SK-N-SH (cell line): Measurements from ENCODE around the gene PPM1B. TPM values are rescaled to one million over a fixed set of nuclear protein-coding genes. Genes with fewer than 3 reads are reported as not detected.
A peak's percentile ranks its signal among the peaks of the same experiment; 100 is the strongest.

Experiments used
- CTCF ChIA-PET: fragments of 300-600, 350-600 bp; formaldehyde crosslinking; extraction: SDS; loops from one replicate; lab custom pipeline; 2021; lab: Yijun Ruan, JAX
- POLR2A ChIA-PET: fragments of 350-600 bp; sonication (Branson Sonifier 250); formaldehyde crosslinking; extraction: SDS; loops from one replicate; lab custom pipeline; 2020; ENCODE audit warnings: antibody characterized with exemption, inconsistent platforms; lab: Yijun Ruan, JAX
- DNase-seq: peaks from one replicate; pipeline ENCODE4 v3.0.0; 2012
- H2AFZ ChIP-seq: fragments of 200-600 bp; sonication (generic); 2 replicates; pipeline ENCODE4 v1.8.1; 2016; ENCODE audit warnings: antibody characterized with exemption, mild to moderate bottlenecking, low read depth
- H3F3A ChIP-seq: fragments of 200-600 bp; sonication (generic); replicated peaks from 2 replicates; pipeline ENCODE3; 2016; ENCODE audit warnings: antibody characterized with exemption, mild to moderate bottlenecking; ENCODE audit not compliant: insufficient read depth
- H3K27ac ChIP-seq, 2 experiments: fragments of 200-500 bp in 1 of 2; fragments of 200-600 bp in 1 of 2; sonication (Bioruptor generic) in 1 of 2; sonication (generic), shearing (Covaris generic) in 1 of 2; 2 replicates each; pipeline versions ENCODE4 v1.5.1 to v1.6.1; 2014 to 2016; ENCODE audit warnings: low read depth in 2 of 2, inconsistent platforms in 1 of 2, low read length in 1 of 2, mild to moderate bottlenecking in 1 of 2, mixed read lengths in 1 of 2
- H3K27me3 ChIP-seq: fragments of 200-600 bp; sonication (generic), shearing (Covaris generic); 2 replicates; pipeline ENCODE4 v1.6.1; 2016; ENCODE audit warnings: mixed run types; ENCODE audit not compliant: insufficient read depth
- H3K36me3 ChIP-seq, 2 experiments: fragments of 200-500 bp in 1 of 2; fragments of 200-600 bp in 1 of 2; sonication (Bioruptor generic) in 1 of 2; sonication (generic) in 1 of 2; replicated peaks in 1 of 2; 2 replicates each; pipeline versions ENCODE3 to v1.5.1; 2014 to 2016; ENCODE audit warnings: low read length in 1 of 2, mild to moderate bottlenecking in 1 of 2; ENCODE audit not compliant: insufficient read depth in 2 of 2, control insufficient read depth in 1 of 2
- H3K4me1 ChIP-seq, 2 experiments: fragments of 200-500 bp in 1 of 2; fragments of 200-600 bp in 1 of 2; sonication (Bioruptor generic) in 1 of 2; sonication (generic), shearing (Covaris generic) in 1 of 2; 2 replicates each; pipeline versions ENCODE4 v1.5.1 to v1.6.1; 2014 to 2016; ENCODE audit warnings: low read depth in 1 of 2, low read length in 1 of 2, mixed run types in 1 of 2; ENCODE audit not compliant: insufficient read depth in 2 of 2, control insufficient read depth in 1 of 2
- H3K4me2 ChIP-seq: fragments of 200-600 bp; sonication (generic), shearing (Covaris generic); 2 replicates; pipeline ENCODE4 v1.6.1; 2017; ENCODE audit warnings: mixed run types
- H3K4me3 ChIP-seq, 2 experiments: fragments of 200-500 bp in 1 of 2; fragments of 200-600 bp in 1 of 2; sonication (Bioruptor generic) in 1 of 2; sonication (generic), shearing (Covaris generic) in 1 of 2; 2 replicates each; pipeline versions ENCODE4 v1.5.1 to v1.8.1; 2014 to 2016; ENCODE audit warnings: low read depth in 2 of 2, inconsistent platforms in 1 of 2, low read length in 1 of 2, mild to moderate bottlenecking in 1 of 2, mixed read lengths in 1 of 2, moderate library complexity in 1 of 2
- H3K79me2 ChIP-seq: fragments of 200-600 bp; sonication (generic); 2 replicates; pipeline ENCODE4 v1.8.1; 2017; ENCODE audit warnings: mild to moderate bottlenecking; ENCODE audit not compliant: insufficient read depth
- H3K9ac ChIP-seq: fragments of 200-600 bp; sonication (generic); 2 replicates; pipeline ENCODE4 v1.6.1; 2017; ENCODE audit warnings: mixed run types
- H3K9me2 ChIP-seq: fragments of 200-600 bp; sonication (generic); 2 replicates; pipeline ENCODE4 v1.6.1; 2017; ENCODE audit warnings: mixed run types
- H3K9me3 ChIP-seq: fragments of 200-600 bp; sonication (generic); 2 replicates; pipeline ENCODE4 v1.6.1; 2017; ENCODE audit warnings: mixed run types, mild to moderate bottlenecking, moderate library complexity
- H4K20me1 ChIP-seq: fragments of 200-600 bp; sonication (generic); 2 replicates; pipeline ENCODE4 v1.6.1; 2017; ENCODE audit warnings: mild to moderate bottlenecking, mixed run types; ENCODE audit not compliant: insufficient read depth
- CHD2 ChIP-seq: fragments of 150-350 bp; IDR thresholded peaks from 2 replicates; pipeline ENCODE4 v1.6.1; 2018; ENCODE audit warnings: low read length; ENCODE audit not compliant: partially characterized antibody
- EZH2phosphoT487 ChIP-seq: fragments of 200-600 bp; sonication (generic); IDR thresholded peaks from 2 replicates; pipeline ENCODE4 v1.6.1; 2017; ENCODE audit warnings: low read depth, mixed run types, mild to moderate bottlenecking, antibody characterized with exemption, moderate library complexity, borderline replicate concordance
- FOXJ3 ChIP-seq: sonication (generic); formaldehyde crosslinking; IDR thresholded peaks from 2 replicates; pipeline ENCODE4 v1.5.1; 2020; ENCODE audit warnings: mild to moderate bottlenecking, missing genetic modification reagents
- MAX ChIP-seq: IDR thresholded peaks from 2 replicates; pipeline ENCODE4 v1.4.0; 2012; ENCODE audit warnings: low read depth
- MEF2A ChIP-seq: IDR thresholded peaks from 2 replicates; pipeline ENCODE4 v1.4.0; 2012; ENCODE audit warnings: low read depth, borderline replicate concordance
- MXI1 ChIP-seq: IDR thresholded peaks from 2 replicates; pipeline ENCODE4 v1.6.1; 2012; ENCODE audit warnings: mild to moderate bottlenecking, low read depth, low read length, improper control_type of control experiment
- NRF1 ChIP-seq: IDR thresholded peaks from 2 replicates; pipeline ENCODE4 v1.6.1; 2012; ENCODE audit warnings: low read depth, mild to moderate bottlenecking, low read length
- PBX3 ChIP-seq: IDR thresholded peaks from 2 replicates; pipeline ENCODE4; 2012
- POLR2AphosphoS5 ChIP-seq: IDR thresholded peaks from 2 replicates; pipeline ENCODE4 v1.6.1; 2012; ENCODE audit warnings: low read depth, low read length
- RCOR1 ChIP-seq: fragments of 150-350 bp; IDR thresholded peaks from 2 replicates; pipeline ENCODE4 v1.6.1; 2017; ENCODE audit warnings: antibody characterized with exemption, low read length
- REST ChIP-seq: IDR thresholded peaks from 2 replicates; pipeline ENCODE4 v1.6.1; 2012; ENCODE audit warnings: mild to moderate bottlenecking, low read depth, low read length, moderate library complexity
- RFX5 ChIP-seq: IDR thresholded peaks from 2 replicates; pipeline ENCODE4 v1.6.1; 2012; ENCODE audit warnings: mild to moderate bottlenecking, improper control_type of control experiment, low read length
- RXRA ChIP-seq: IDR thresholded peaks from 2 replicates; pipeline ENCODE4 v1.4.0; 2012; ENCODE audit warnings: low read depth, mild to moderate bottlenecking, borderline replicate concordance
- SMC3 ChIP-seq: IDR thresholded peaks from 2 replicates; pipeline ENCODE4 v1.6.1; 2012; ENCODE audit warnings: low read depth, low read length, improper control_type of control experiment
- TAF1 ChIP-seq: IDR thresholded peaks from 2 replicates; pipeline ENCODE4 v1.6.1; 2012; ENCODE audit warnings: low read depth, mild to moderate bottlenecking, low read length, moderate library complexity, borderline replicate concordance
- TCF12 ChIP-seq: IDR thresholded peaks from 2 replicates; pipeline ENCODE4 v1.4.0; 2012
- TEAD4 ChIP-seq: IDR thresholded peaks from 2 replicates; pipeline ENCODE4 v1.4.0; 2012; ENCODE audit warnings: mild to moderate bottlenecking, borderline replicate concordance; ENCODE audit not compliant: insufficient read depth
- USF1 ChIP-seq: IDR thresholded peaks from 2 replicates; pipeline ENCODE4 v1.4.0; 2012; ENCODE audit warnings: low read depth, borderline replicate concordance
- YY1 ChIP-seq: IDR thresholded peaks from 2 replicates; pipeline ENCODE4 v1.4.0; 2012; ENCODE audit warnings: low read depth, mild to moderate bottlenecking
- WGBS: methylation state at CpG from one replicate; pipeline ENCODE4 v1.1.6; 2017; ENCODE audit warnings: low lambda C conversion rate; 5-methylcytosine and 5-hydroxymethylcytosine counted together
- polyA plus RNA-seq, 3 experiments: library from polyadenylated mRNA; depleted of rRNA; stranded (reverse); fragments of >200 nt; gene quantifications; 2 replicates each; pipeline ENCODE4 v1.2.3, GENCODE V29; 2012

The PPM1B gene
- polyA plus RNA-seq, 1 of the 3 experiments (the other 2 are of a cell fraction), result 16.2 TPM

- no peak for TF ChIP-seq USF1
- TF ChIP-seq, all 33 proteins: peak for 0
Observed at GRCh38 chr2:44226753-44227152, 58.1 kb downstream of the PPM1B start (continued).

GRCh38 chr2:44230378-44230777 lies 61.7 kb downstream of the PPM1B start:
- no peak for TF ChIP-seq RCOR1
- no peak for TF ChIP-seq YY1
- no peak for TF ChIP-seq MXI1
- TF ChIP-seq RFX5, result no peak
- no peak for TF ChIP-seq RXRA
- TF ChIP-seq USF1, result no peak
- no peak for TF ChIP-seq MAX
- TF ChIP-seq MEF2A, result no peak
- TF ChIP-seq TEAD4, result no peak
- no peak for TF ChIP-seq CHD2
- no peak for TF ChIP-seq TAF1
- no peak for TF ChIP-seq POLR2AphosphoS5
- TF ChIP-seq REST, result no peak
- TF ChIP-seq EZH2phosphoT487, result no peak
- no peak for TF ChIP-seq SMC3
- TF ChIP-seq TCF12, result no peak
- no peak for TF ChIP-seq PBX3
- no peak for TF ChIP-seq NRF1
- TF ChIP-seq FOXJ3 (CRISPR knock-in tag), result no peak
- H4K20me1 ChIP-seq, result no peaks in the 10 kb centered on the region
- no peak overlapping the region for H3K4me3 ChIP-seq
- 85% methylated on average over 3 of the region's 3 CpGs for WGBS
- CTCF ChIA-PET, result interaction anchor here (1.0 to 1.8 kb wide), 6 partner anchors 9 to 143 kb away, joined by 3 to 6 read pairs (median 6); no protein-coding TSS in a partner anchor
- H3K27ac ChIP-seq, result peak overlapping the region in 1 of 2 experiments; percentile 11; a peak in 1 of 4 replicates
- H3K9me2 ChIP-seq, result no peaks in the 10 kb centered on the region
- no peak overlapping the region for H3K4me2 ChIP-seq
- H3K4me1 ChIP-seq, result peaks cover 10 to 16% of the 10 kb centered on the region in 2 experiments
- H3K36me3 ChIP-seq, result peaks cover 2 to 24% of the 10 kb centered on the region in 2 experiments
- peaks cover 23% of the 10 kb centered on the region for H3F3A ChIP-seq
- POLR2A ChIA-PET, result interaction anchor here (0.6 kb wide), 1 partner anchor 14 kb away, joined by 3 read pairs; no protein-coding TSS in a partner anchor
- no peak overlapping the region for H2AFZ ChIP-seq
- no peaks in the 10 kb centered on the region for H3K27me3 ChIP-seq
- no peaks in the 10 kb centered on the region for H3K9me3 ChIP-seq
- no peak overlapping the region for H3K9ac ChIP-seq
- H3K79me2 ChIP-seq, result no peaks in the 10 kb centered on the region
- DNase-seq, result peak; percentile 15
